GM04503 (cell line): Measurements from ENCODE around the gene ELAVL2.

Experiments
- DNase-seq: peaks from one replicate; pipeline ENCODE4 v3.0.0-alpha.2; 2012; ENCODE audit warnings: low read depth

ELAVL2 gene

DNA sequence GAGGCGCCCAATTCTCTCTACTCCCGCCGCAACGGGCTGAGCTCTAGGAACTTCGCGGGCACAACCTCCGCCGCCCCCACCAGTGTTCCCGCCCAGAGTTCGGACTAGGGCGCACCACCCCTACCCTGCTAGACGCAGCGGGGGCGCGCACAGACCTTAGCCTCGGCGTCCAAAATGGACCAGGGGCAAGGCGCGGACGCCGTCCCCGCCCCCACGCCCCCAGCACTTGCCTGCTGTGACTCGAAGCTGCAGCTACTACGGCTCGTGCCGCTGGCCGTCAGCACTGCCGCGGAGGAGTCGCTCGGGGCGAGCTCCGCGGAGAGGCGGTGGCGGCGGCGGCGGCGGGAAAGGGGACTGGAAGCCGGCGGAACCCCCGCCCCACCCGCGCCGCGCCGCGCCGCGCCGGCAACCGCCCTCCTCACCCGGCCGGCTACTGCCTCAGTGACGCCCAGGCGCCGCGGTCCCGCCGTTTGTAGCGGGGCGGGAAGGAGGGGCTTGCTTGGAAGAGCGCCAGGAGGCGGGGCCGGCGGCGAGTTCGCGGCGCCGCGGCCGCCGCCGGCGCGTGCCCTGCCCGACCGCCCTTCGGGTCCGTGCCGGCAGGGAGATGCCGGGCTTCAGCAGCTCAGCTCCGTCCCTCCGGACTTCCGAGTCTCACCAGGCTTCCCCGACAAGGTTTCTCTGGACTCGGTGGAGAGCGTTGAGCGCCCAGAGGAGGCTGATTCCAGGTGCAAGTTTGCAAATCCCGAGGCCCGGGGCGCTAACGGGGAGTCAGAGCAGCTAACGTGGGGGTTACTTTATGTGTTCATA is 4.5 kb downstream of the ELAVL2 start:
- no peak for DNase-seq

DNA sequence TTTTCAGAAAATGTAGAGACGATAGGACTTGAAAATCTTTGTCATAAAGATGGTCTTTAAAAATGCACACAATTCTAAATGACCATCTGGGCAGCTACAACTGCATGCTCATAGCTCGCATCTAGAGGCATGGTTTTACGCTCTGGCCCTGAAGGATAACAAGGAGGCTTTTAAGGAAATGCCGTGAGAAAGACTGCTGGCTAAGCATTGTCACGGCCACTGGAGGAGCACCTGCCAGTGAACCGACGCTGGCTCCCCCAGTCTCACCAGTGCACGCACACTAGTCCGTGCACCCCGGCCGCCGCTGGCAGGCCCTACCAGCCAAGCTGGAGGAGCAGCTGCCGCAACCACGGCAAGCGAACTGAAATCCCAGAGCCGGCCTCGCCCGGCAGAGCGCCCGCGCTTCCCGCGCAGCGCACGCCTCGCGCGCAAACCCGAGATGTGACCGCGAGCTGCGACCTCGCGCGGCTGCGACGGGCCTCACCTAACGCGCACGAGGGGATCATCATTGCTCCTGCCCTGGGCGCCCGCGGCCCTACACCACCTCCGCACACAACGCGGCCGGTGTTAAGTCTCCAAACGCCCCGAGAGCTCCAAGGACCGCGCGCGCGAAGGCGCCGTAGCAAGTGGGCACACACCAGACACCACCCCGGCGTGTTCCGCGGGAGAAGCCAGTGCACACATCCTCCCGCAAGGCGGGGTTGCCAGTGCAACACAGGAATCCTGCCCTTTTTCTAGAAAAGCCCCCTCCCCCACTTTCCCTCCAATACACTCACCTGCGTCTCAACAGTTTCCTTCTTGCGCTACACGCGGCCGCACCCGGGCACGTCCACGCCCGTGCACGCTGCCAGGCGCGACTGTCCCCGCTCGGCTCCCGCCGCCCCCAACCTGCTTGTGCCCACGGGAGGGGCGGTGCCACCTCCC is 5.3 kb downstream of the ELAVL2 start:
- no peak for DNase-seq

DNA sequence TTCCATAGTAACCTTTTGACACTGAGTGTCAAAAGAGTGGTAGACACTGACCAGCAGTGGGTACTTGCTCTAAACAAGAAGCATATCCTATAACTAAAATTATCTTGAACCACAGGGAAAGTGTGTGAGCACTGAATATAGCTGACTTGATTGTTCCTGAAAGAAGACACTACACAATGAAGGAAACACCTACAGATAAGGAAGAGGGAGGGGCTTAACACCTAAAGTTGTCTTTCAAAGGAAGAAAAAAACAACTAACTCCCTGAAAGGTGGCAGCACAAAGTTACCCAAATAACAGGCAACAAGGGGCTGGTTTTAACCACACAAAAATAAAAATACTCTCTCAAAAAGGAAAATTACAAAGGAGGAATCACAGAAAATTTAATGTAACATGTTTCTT is 6.6 kb downstream of the ELAVL2 start:
- no peak for DNase-seq

DNA sequence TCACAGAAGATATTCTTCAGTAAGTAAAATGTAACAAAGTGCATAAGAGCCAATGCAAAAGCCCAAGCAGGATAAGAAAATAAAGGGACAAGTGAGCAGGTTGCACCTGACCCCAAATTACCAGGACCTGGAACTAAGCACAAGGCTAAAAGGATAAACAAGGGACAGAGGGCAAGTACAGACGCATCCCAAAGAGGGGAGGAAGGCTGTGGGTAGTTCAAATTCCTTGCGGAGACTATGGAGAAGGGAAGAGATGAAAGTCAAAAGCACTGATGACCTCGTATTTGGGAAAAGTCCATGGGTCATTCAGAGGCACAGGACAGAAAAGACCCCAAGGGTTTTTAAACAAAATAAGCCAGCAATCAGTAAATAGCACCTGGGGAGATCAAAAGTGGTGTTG is 11.8 kb downstream of the ELAVL2 start:
- DNase-seq: no peak

DNA sequence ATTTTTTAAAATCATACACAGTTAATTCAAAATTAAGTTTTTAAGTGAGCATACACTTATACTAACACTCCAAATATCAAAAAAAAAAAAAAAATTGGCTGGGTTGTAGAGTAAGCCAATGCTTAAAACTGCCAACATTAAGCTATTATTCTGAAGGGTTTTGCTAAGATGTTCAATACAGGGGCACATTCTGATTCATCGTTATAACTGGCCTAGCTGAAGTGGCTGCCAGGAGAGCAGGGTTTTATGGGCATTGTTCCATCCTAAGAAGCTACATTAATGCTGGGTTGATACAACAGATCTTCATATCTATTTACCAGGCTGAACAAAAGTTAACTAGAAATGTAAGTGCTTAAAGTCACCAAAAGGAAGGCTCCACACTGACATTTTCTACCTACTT is 13.4 kb downstream of the ELAVL2 start:
- no peak for DNase-seq

DNA sequence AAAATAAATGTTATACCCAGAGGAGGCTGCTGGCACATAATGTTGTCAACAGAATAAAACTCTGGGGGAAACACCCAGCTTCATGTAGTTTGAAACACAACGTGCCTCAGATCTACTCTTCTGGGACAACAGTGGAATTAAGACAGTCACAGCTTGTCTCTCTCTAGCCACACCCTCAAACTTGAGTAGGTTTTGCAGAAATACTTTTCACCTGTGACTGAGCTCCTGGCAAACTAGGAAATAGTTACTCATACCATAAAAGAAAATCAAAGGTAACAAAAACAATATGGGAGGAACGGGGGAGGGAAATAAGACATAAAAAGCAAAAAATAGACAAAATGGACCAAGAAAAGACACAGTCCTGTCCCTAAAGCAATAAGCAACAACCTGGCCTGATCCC is 14.4 kb downstream of the ELAVL2 start:
- no peak for DNase-seq

DNA sequence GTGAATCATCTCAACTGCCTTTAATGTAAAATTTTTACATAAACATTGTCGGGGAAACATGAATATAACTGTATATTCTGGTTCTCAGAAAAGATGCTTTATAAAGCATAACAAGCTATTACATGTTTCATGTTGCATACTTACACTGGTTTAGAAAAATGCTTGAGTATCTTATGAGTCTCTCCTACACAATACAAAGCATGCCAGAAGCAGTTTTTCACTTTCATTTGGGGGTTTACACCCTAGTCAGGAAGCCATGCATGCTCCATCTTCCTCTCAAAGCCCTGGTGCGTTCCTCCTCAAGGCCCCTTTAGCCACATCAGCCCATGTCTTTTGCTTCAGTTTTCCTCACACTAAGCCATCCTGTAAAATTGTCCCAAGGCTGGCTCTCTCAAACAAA is 22.8 kb downstream of the ELAVL2 start:
- DNase-seq: no peak

DNA sequence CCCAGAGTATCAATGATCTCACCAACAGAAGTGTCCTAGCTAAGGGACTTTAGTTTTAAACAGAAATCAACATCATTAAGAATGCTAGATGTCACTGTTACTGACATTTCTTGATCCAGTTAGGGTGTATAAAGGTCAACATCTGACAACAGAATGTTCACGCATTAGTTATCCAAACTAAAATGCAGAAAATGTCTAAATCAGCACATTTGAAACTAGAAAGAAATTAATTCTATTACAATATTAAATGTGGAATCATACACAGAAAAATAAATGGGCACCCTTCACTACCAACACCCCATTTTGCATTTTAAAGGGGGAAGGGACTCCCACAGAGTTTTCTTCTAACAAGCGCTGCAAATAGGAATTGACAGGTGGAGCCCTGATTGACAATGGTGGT is 24.5 kb downstream of the ELAVL2 start:
- no peak for DNase-seq

DNA sequence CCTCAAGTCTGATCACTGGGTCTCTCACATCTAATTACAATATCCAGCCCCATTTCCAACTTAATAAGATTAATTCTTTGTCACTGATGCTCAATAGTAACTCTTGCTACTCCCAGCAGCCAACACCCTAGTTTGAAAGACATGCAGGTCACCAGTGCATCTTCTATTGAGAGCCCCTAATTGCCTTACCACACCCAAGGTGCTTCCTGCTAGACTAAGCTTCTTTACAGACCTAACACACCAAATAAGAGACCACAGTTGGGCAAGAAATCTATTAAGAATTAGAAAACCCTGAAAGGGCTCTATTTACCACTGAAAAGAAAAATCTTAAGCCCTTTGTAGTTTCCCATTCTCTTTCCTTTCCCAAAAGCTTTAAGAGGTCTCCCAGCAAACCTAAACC is 26.5 kb downstream of the ELAVL2 start:
- no peak for DNase-seq

DNA sequence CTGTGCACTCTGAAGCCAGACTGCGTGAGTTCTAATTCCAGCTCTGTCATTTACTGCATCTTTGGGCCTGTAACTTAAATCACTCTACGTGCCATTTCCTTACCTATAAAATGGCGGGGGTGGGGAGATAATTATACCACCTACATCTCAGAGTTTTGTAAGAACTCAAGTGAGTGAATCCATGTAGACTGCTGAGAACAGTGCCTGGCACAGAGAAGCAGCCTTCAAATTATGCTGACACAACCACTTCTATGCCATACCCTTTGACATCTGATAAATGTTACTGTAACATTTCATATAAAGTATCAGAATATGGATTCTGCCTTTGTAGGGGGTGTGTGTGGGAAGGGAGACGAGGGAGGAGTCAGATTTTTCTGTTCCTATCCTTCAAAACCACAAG is 27.7 kb downstream of the ELAVL2 start:
- DNase-seq: no peak

DNA sequence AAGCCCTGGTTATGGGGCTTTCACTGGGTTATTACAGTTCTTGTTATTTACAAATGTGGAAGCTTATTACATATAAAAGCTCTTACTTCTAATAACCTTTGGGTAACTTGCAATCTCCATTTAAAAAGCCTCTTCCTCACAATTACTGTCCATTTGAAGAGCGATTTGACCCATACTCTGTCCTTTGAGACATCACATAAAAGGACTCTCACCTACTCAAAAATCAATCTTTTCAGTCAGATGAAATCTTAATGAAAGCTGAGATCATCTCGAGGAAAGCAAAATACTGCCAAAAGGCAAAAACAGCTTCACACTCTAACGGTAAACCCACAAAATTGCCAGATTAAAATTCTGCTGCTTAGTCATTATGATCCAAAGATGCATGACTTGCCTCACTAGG is 29.8 kb downstream of the ELAVL2 start:
- no peak for DNase-seq

DNA sequence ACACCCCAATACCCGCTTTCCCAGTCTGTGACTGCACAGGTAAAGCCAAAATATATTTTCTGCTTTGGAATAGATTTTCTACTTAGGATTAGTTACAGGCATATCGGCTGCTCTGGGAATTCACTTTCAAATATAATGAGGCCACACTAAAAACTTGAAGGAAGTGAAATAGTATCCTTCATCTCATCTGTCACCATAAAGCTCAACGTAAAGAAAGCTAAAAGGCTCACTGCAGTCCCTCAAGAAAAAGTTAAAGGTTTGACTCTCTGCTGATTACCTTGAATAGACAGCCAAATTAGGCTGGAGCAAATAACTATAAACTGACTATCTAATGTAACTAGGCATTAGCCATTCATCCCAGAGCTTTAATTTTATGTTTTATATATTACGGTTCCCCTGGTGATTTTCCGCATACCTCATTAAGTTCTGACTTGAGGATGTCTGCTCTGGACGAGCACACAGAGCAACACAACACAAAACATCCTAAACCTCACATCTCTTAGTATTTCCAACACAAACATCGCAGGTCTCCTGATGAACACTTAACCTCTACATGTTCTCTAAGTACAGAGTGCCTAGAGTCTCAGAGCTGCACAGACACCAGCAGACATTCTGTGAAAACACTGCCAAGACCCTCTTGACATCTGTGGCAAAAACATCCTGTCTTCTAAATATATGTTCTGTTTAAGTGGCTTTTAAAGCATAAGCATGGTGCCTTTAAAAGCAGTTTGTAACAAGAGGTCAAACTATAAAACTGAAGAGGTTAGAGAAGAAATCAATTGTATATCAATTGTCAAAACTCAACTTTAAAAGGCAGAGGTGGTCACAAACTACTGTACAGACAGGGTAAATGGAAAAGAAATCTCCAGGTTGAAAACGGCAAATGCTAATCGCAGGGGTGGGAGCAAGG is 35.4 kb downstream of the ELAVL2 start:
- no peak for DNase-seq

DNA sequence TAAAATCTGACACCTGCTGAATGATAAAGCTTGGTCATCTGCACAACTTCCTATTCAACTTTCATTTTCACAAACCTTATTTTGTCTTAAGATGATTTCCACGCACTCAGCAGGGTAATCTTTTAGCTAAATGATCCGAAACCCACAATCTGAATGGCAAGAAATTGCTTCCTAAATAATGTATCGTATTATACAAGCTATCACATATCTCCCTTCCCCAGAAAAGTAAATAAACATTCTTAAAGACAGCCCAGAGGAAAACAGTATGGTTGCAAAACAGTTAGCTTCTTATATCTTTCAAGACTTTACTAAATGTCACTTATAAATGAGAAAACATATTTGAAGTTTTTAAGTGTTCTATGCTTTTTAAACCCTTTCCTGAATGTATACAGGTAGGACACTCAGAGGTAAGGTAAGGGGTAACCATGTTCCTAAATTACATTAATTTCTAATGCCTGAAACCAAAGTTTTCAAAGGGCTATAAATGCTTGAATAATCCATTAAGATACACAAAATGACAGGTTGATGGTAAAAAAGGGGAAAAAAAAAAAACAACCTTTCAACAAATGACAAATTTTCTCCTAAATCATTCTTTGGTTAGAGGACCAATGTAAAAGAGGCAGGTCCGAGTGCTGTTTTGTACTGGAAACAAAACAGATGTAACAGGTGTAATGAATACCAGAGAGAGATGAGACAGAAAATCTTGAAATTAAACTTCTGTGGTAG is 36.3 kb downstream of the ELAVL2 start:
- no peak for DNase-seq

DNA sequence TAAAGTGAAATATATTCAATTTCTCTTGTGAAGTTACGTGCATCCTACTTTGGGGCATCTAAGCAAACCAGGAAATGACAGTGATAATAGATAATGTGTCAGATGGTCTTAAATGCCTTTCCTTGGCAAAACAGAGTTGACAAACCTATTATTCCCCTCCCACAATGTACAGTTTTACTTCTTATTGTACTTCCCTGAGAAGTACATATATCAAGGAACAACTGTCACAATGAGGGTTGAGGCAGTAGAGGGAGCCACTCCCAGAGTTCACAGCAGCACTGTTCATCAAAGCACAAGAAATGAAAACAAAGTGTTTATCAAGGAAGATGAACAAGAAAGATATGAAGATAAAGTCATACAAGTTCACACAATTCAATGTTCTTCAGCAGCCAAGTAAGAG is 41.1 kb downstream of the ELAVL2 start:
- DNase-seq: no peak

DNA sequence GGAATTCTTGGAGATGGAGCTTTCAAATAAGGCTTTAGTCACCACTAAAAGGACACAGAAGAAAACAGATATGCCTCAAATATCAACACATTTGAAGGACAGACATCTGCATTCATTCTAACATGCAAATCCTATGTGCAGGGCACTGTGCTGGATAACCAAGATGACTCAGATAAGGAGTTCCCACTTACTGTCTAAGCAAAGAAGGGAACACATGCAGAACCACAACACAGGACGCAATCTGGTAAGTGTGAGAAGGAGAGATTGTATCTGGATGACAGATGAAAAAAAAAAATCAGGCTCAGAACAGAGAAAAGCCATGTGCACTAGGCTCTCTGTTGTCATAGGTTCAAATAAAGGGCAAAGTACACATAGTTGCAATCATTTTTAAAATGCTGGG is 42.5 kb downstream of the ELAVL2 start:
- DNase-seq: no peak

DNA sequence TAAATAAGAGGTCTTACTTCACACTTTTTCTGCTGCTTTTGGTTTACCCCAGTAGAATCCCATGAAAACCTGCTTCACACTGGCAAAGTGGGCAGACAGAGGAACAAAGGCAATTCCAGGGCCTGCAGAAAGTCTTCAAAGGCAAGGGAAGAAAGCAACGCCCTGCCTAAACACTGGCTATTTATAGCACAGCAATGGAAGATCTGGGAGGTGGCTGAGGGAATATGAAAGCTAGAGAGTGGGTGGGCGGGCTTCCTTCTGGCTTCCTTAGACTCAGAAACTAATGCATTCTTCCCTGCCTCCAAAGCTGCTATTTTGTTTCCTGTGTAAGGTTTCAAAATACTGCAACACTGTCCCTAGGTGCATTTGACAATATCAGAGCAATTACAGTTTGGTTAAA is 46.8 kb downstream of the ELAVL2 start:
- DNase-seq: no peak

DNA sequence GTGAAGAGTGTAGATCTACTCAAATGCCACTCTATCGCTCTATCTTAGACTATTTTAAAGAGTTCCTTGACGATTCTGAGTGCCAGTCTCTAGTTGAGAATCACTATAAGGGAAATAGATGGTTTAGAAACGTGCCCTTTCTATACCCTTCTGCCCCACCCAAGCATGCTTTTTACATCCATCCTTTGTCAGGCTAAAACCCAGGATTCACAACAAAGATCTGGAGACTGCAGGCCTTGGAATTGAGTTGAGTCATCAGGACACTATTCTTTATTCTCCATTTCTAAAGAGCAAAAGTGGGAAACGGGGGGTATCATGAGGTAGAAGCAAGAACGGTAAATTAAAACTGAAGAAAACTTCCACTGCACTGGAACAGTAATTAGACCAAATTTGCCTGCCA is 48.7 kb downstream of the ELAVL2 start:
- no peak for DNase-seq

DNA sequence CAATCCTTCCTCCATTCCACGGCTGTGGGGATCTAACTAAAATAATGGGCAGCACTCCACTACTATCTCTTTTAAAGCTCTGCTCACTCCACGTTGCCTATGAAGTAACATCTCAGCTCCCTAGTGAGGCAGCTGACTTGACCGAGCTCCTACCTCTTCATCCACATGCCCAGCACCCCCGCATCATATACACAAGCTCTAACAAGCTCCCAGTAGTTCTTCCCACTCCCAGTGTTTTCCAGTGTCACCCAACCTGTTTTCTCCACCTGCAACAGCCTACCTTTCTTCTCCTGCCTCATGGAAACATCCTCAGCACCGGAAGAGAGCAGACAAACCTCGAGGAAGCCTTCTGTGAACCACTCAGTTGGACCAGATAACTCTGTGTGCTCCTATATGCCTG is 50.5 kb downstream of the ELAVL2 start:
- no peak for DNase-seq

DNA sequence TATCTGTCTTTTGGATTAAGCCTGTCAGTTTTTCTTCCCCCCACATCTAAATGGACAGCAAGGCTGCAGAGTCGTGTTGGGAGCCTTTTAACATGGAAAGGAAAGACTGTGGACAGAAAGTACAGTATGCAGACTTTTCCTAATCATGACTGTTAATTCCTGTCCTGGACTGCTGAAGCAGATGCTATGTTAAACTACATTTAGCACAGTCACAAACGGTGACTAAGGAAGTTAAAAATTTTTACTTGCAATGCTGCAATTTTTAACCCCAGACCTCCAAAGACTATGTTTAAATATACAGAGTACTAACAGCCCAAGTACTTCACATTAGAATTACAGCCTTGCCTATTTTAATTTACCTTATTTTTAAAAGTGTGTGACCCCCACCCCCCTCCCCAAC is 51.8 kb downstream of the ELAVL2 start:
- DNase-seq: no peak

DNA sequence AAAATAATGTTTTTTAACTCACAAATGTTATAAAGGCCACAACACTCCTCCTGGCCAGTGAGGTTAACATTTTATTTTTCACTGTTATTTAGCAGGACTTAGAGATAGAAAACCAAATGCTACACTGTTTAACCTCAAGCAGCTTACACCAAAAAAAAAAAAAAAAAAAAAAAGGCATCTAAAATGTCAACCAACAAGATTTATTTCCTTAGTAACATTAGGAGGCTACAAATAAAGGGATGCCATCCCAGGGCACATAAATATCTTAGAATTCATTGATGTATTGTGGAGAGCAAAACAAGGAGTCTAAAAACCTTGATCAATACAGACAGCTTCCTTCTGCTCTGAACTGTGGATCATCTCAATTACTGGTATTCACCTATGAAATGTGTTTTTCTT is 53.7 kb downstream of the ELAVL2 start:
- DNase-seq: no peak

DNA sequence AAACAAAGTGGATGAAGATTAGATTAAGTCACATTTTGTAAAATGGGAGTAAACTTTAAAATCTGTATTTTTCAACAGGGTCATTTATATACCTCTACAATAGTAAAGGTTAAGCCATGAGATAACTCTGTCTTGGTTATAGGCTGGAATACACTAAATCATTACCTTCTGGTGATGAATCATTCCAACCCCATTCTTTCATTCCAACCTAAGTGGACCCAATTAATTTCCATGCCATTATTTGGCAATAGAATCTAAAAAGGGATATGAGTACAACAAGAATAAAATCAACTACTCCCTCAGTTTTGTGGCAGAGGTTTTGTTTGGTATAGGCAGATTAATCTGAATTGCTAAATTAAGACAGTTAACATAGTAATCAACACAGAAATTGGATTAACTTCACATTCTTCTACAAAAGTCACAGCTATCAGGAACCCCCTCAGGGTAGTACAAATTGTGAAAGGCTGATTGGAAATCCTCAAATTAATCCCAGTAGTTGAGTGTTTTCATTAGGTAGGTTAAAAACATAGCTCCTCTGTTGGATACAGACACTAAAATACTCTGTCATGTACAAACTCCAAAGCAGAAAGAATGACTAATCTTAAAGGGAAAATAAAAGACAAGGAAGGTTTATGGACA is 54.2 kb downstream of the ELAVL2 start:
- DNase-seq: no peak
